HG03045 (cell line): Measurements from ENCODE around the gene WWOX.

ENCODE experiments used
- ATAC-seq: cut with Tn5 transposase; IDR thresholded peaks from one replicate; pipeline ENCODE4 v1.9.1; 2021; ENCODE audit warnings: mild to moderate bottlenecking, moderate library complexity; ENCODE audit not compliant: unreplicated experiment

WWOX gene

GRCh38 chr16:79066561-79066960 is 967.1 kb downstream of the WWOX start:
- no peak for ATAC-seq

DNA sequence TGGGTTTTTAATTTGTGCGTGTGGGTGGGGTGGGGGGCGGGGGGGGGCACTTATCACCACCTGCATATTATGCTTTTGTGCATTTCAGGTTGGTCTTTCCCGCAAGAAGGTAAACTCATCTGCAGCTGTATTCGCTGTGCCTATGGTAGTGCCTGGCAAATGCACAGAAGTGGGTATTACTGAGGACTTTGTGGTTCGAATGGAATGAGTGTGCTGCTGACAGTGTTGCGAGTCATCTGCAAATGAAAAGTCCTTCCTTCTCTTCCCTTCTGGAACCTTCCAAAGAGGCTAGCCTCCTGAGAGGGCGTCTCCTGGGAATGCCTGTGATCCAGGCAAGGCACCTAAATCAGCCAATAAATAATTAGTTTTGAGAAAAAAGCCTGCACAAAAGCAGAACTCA is 968.1 kb downstream of the WWOX start:
- ATAC-seq: no peak

DNA sequence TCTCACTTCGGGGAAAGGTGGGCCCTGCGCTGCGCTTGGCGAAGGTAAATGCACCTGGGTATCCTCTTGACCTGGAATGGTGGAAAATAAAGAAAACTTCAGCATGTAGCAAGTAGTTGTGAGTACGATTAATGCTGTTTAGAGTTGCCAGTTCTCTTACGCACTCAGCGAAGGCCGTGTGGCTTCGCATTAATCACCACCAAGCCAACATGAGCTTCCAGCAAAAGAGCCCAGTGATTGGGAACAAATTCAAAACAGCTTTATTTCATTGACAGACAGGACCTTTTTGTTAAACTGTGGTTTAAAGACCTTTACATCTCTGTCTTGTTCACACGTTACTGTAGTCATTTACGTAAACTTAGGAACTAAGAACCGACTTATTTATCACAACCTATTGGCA is 969.7 kb downstream of the WWOX start:
- ATAC-seq: no peak

- ATAC-seq: no peak
Measured at GRCh38 chr16:79069633-79070032, 970.2 kb downstream of the WWOX start.

GRCh38 chr16:79071424-79071823 is 972.0 kb downstream of the WWOX start:
- no peak for ATAC-seq

DNA sequence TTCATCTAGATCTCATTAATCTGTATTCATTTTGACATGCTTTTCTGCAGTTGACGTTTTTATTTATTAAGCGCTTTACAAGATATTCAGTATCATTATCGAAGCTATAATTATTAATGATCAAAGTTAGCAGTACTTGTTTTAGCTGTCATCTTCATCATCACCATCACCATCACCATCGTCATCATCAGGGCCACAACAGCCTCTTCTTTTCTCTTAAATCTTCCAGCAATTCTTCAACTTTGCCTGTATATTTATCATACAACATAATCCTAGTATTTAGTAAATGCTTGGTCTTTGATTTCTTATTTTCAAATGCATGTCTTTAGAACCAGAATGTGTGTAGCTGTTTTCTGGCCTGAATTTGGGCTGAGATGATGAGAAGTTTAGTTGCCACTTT is 973.1 kb downstream of the WWOX start:
- ATAC-seq: no peak

DNA sequence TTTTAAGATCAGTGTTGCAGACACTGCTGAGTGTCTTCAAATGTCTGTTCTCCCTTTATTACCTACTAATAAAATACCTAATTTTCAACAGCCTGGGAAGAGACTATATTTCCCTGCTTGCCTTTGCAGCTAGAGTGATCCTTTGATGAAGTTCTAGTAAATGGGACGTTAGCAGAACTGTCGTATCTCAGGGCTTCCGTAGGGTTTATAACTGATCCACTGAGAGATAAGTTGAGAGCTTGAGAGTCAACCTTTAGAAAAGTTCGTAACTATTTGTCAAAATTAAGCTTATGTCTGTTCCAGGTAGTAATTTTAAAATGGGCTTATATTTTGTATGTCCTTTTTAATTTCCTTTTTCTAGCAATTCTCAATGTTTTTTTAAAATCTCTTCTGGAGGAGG is 974.1 kb downstream of the WWOX start:
- ATAC-seq: no peak

DNA sequence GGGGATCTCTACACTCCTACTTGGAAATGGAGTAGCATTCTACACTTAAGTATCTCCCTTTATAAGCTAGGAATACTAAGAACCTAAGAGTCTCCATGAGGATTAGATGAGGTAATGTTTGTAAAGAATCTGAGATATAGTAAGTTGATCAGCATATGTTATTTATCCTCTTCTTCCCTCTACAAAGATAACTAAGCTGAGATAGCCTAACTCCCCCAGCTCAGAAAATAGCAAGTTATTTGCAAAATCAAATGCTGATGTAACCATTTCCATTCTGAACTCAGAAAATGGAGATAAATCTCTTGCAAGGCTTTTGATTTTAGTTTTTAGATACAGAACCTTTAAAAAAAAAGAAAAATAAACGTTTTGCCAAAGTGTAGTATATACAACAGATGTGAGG is 975.1 kb downstream of the WWOX start:
- ATAC-seq: no peak

- ATAC-seq: no peak
Measured at GRCh38 chr16:79074951-79075350, 975.5 kb downstream of the WWOX start.

DNA sequence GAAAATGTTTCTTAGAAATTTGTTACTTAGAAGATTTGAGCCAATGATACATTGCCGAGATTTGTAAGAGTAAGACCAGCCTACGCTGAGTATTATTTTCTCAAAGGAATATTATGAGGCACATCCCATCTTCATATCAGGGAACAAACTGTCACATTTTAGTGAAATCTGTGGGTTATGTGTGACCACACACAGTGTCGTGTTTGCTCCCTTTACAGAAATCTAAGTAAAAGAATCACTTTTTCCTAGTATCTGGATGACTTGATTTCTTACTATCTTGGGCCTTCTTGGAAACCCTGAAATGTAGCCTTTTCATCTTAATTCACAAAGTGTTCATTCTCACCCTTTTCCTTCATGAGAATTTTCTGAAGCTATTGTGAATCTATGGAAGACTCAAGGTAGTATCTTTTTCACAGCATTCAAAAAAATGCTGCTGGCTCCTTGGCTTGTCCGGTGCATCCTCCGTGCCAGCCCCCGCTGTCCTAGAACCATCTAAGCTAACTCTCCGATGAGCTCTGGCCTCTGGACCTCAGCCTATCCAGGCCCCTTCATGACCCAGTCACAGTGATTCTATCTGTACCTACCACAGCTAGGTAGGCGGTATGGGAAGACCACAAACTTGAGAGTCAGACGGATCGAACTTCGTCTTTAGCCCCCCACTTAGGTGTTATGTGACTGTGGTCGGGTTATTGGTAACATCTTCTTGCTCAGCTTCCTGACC is 976.8 kb downstream of the WWOX start:
- no peak for ATAC-seq

GRCh38 chr16:79077346-79077745 is 977.9 kb downstream of the WWOX start:
- ATAC-seq: no peak

DNA sequence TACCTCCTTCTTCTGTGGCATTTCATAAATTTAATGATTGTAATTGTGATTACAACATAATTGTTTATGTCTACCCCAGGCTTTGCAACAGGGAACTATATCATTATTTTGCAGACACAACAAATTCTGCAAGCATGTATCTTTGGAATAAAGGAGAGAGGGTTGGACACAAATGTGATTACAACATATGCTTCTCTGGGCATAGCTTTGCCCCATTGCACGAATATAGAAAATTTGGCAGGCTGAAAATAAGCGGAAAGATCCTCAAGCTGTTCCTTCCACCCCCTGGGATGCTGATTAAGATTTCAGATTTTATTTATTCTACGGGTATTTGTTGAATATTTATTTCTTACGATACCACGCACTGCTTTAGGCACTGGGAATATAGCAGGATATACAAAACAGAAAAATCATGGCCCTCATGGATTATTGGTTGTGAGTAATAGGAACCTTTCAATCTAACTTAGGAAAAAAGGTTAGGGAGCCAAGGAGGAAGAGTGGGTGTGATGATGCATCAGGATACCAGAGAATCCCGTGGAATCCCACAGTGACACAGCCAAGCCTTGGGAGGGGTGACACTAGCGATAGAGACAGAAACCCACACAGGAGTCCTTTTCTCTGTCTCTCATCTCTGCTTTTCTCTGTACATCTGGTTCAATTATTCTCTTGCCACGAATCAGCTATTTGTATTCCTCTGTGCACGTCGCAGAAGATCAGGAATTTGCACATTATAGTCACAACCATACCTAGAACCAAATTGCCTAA is 980.4 kb downstream of the WWOX start:
- no peak for ATAC-seq

GRCh38 chr16:79081297-79082066 is 982.0 kb downstream of the WWOX start:
- no peak for ATAC-seq

- no peak for ATAC-seq
Measured at GRCh38 chr16:79082970-79083369, 983.5 kb downstream of the WWOX start.

DNA sequence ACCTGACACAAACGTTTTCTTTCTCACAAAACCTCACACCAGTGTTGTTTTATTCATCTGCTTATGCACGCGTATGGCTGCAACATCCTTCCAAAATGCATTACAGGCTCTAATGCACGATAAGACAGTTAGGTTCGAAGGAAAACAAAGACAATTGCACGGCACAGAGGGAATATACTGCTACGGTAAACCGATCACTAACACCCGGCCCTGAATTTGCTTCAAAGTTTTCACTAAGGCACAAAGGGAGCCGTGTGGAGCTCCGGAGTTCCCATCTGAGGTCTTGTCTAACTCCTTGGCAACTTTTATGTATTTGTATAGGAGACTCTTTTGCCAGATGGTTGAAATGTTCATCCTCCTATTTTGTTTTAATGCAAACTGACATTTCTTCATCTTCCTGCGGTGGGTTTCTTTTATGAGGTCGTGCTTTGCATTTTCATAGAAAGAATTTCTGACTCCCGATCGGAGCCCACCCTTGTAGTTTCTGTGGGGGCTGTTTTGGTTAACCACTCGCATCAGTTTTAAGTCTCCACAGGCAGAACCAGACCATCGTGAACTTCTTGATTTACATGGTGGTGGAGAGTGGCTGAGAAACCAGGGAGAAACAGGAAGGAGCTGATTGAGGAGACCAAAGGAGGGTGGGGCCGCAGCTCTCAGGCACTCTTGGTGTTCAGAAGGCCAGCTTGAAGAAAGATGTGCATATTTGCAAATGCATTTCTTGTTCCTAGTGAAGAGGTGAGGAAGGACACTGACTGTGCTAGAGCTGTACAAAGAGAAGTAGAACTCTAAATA is 984.2 kb downstream of the WWOX start:
- ATAC-seq: no peak

DNA sequence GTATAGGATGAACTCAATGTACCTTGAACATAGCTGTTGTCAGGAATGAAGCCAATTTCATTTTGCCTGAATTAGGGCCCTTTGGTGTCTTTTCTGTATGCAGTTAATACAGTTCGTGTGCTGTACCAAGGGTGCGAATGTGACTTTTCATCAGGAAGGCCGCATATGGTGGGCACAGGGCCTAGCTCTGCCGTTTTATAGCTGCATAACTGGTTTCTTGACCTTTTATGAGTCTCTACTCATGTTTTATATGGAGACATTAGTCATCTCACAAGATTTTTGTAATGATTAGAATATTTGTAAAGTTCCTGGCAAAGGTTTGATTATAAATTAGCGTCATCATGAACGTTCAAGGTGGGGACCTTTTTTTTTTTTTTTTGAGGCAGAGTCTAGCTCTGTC is 989.5 kb downstream of the WWOX start:
- ATAC-seq: no peak

GRCh38 chr16:79089735-79090284 is 990.4 kb downstream of the WWOX start:
- ATAC-seq: no peak

DNA sequence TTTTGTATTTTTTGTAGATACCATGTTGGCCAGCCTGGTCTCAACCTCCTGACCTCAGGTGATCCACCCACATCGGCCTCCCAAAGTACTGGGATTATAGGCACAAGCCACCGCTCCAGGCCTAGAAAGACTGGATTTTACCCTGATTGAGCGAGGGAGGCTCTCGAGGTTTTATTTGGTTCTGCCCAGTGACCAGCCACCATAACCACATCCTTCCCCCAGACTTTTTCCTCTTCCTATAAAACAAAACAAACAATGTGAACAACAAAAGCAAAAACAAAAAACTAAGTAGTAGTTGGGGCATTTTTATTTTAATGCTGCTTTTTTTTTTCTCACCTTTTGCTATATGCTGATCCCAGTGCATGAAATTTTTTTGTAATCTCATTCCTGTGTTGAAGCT is 991.5 kb downstream of the WWOX start:
- ATAC-seq: no peak

DNA sequence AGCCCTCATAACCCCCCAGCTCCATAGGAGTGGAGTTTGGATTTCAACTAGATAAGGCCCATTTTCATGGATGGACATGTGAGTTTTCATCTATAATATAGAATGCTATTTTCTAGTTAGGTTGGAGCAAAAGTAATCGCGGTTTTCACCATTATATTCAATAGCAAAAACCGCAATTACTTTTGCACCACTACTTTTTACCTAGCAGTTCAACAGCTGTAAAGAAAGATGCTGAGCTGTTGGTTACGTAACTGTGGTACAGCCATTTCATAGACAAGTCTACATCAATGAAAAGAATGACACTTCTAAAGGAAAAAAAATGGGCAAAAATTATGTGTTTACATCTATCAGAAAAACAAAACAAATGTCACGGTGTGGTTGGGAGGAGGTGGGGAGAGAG is 993.4 kb downstream of the WWOX start:
- no peak for ATAC-seq

- no peak for ATAC-seq
Measured at GRCh38 chr16:79093554-79093967, 994.1 kb downstream of the WWOX start.

- ATAC-seq: no peak
Measured at GRCh38 chr16:79096246-79096645, 996.8 kb downstream of the WWOX start.
